Fibroblast of lung (primary cell): Measurements from ENCODE around the gene EZR. TPM values are rescaled to one million over a fixed set of nuclear protein-coding genes. Genes with fewer than 3 reads are reported as not detected.
A peak's percentile ranks its signal among the peaks of the same experiment; 100 is the strongest.

Experiments
- DNase-seq, 2 donors: peaks; one replicate each; pipeline versions ENCODE4 v3.0.0 to v3.0.0-alpha.2; 2010; ENCODE audit warnings: low read depth in 2 of 2
- H2AFZ ChIP-seq: 2 replicates; pipeline ENCODE4 v1.5.1; 2012; ENCODE audit warnings: low read length, control low read depth, inconsistent platforms
- H3K27ac ChIP-seq: 2 replicates; pipeline ENCODE4 v1.5.1; 2011; ENCODE audit warnings: low read length, control low read depth; ENCODE audit not compliant: insufficient read depth
- H3K27me3 ChIP-seq: 2 replicates; pipeline ENCODE4 v1.5.1; 2011; ENCODE audit warnings: mild to moderate bottlenecking, low read length; ENCODE audit not compliant: control insufficient read depth, insufficient read depth
- H3K36me3 ChIP-seq: 2 replicates; pipeline ENCODE4 v1.5.1; 2011; ENCODE audit warnings: low read length; ENCODE audit not compliant: control insufficient read depth, insufficient read depth
- H3K4me1 ChIP-seq: 2 replicates; pipeline ENCODE4 v1.5.1; 2011; ENCODE audit warnings: low read length; ENCODE audit not compliant: control insufficient read depth, insufficient read depth; ENCODE audit errors: extremely low read depth
- H3K4me2 ChIP-seq: 2 replicates; pipeline ENCODE4 v1.5.1; 2011; ENCODE audit warnings: low read length, control low read depth; ENCODE audit not compliant: insufficient read depth; ENCODE audit errors: extremely low read depth
- H3K4me3 ChIP-seq, 4 experiments: fragments of 200-600 bp in 1 of 4; sonication (generic) in 1 of 4; replicated peaks in 1 of 4; 2 replicates each; pipeline ENCODE4 v1.5.1; 2011 to 2016; ENCODE audit warnings: low read length in 4 of 4, low read depth in 3 of 4, mild to moderate bottlenecking in 3 of 4, control low read depth in 2 of 4, inconsistent platforms in 1 of 4, mixed read lengths in 1 of 4; ENCODE audit not compliant: insufficient read depth in 1 of 4; ENCODE audit errors: control extremely low read depth in 1 of 4
- H3K79me2 ChIP-seq: 2 replicates; pipeline ENCODE4 v1.5.1; 2012; ENCODE audit warnings: mild to moderate bottlenecking, low read length, inconsistent platforms; ENCODE audit not compliant: control insufficient read depth, insufficient read depth
- H3K9ac ChIP-seq: 2 replicates; pipeline ENCODE4 v1.5.1; 2011; ENCODE audit warnings: mild to moderate bottlenecking, low read length, control low read depth; ENCODE audit not compliant: insufficient read depth
- H3K9me3 ChIP-seq: 2 replicates; pipeline ENCODE4 v1.5.1; 2012; ENCODE audit warnings: low read depth, low read length; ENCODE audit not compliant: control insufficient read depth, insufficient read depth
- H4K20me1 ChIP-seq: 2 replicates; pipeline ENCODE4 v1.5.1; 2011; ENCODE audit warnings: low read length; ENCODE audit not compliant: control insufficient read depth, insufficient read depth; ENCODE audit errors: extremely low read depth
- EZH2 ChIP-seq: IDR thresholded peaks from 2 replicates; pipeline ENCODE4 v1.5.1; 2012; ENCODE audit warnings: low read length, control low read depth, mild to moderate bottlenecking; ENCODE audit errors: missing control alignments
- polyA plus RNA-seq, 2 donors: library from polyadenylated mRNA; depleted of rRNA in 1 of 2; stranded (reverse) in 1 of 2; unstranded in 1 of 2; fragments of >200 nt; gene quantifications; 2 replicates each; pipeline ENCODE4 v1.2.1, GENCODE V29; 2011 to 2012; ENCODE audit warnings: missing spikeins in 1 of 2
- total RNA-seq: library from RNA; depleted of rRNA; stranded (reverse); fragments of >200 nt; gene quantifications from 2 replicates; pipeline ENCODE4 v1.2.1, GENCODE V29; 2014
- TF ChIP-seq, protein P1 (sequence below), 2 donors: IDR thresholded peaks in 1 of 2; conservative IDR thresholded peaks in 1 of 2; 1 replicate in 1 of 2; 2 replicates in 1 of 2; pipeline ENCODE4 v1.5.1; 2011 to 2012; ENCODE audit warnings: low read length in 2 of 2, control low read depth in 1 of 2, inconsistent platforms in 1 of 2, low read depth in 1 of 2, mild to moderate bottlenecking in 1 of 2

EZR gene
- total and polyA plus RNA-seq, 2 donors (not counting 1 experiment from before 2014, with no cell fraction given): 89.0 to 132 TPM

DNA sequence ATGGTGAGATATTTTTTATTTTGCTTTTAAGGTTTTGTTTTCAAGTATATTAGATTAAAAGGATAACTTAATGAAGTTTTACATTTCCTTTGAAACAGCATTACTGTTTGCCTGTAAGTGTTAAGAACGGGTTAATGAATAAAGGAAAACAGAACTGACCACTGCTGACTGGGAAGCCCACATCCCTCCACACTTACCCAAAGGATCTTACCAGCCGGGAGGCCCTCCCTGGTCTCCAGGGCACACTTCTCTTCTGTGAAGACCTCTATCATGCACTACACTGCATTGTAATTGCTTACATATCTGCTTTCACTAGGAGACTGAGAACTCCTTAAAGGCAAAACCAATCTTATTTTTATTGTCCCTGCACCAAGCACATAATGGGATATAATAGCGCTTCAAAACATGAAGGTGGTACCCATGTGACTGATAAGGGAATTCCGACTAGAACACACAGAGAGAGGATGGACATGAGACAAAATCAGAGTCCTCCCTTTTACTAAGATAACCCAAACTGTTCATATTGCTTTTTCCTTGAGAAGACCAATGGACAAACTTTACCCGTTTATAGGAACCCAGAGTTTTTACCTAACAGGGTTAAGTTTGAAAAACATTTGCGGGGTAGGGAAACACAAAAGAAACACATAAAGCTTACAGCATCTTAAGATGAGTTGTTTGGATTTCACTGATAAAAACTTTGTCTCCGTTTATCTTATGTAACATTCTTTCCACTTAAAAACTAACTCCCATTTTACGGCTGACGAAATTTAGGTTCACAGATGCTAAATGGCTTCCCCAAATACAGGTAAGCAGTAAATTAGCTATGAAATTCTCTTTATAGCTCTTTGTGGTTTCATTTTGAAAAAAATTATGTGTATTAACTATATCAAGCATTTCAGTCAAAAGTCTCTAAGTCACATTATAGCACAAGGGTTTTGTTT, 8.7 kb downstream of the EZR start:
- Histone ChIP-seq H2AFZ (no peak overlapping the region), H3K36me3 (peaks cover 6% of the 10 kb centered on the region), H3K79me2 (peaks cover 98% of the 10 kb centered on the region), H3K4me1 (peaks cover 12% of the 10 kb centered on the region), H4K20me1 (no peaks in the 10 kb centered on the region), H3K4me3 (no peak overlapping the region), H3K27me3 (no peaks in the 10 kb centered on the region), H3K4me2 (no peak overlapping the region), H3K9ac (no peak overlapping the region), H3K27ac (no peak overlapping the region), H3K9me3 (no peaks in the 10 kb centered on the region)
- no peak for DNase-seq
- TF ChIP-seq EZH2: no peak
- TF ChIP-seq, protein P1, sequence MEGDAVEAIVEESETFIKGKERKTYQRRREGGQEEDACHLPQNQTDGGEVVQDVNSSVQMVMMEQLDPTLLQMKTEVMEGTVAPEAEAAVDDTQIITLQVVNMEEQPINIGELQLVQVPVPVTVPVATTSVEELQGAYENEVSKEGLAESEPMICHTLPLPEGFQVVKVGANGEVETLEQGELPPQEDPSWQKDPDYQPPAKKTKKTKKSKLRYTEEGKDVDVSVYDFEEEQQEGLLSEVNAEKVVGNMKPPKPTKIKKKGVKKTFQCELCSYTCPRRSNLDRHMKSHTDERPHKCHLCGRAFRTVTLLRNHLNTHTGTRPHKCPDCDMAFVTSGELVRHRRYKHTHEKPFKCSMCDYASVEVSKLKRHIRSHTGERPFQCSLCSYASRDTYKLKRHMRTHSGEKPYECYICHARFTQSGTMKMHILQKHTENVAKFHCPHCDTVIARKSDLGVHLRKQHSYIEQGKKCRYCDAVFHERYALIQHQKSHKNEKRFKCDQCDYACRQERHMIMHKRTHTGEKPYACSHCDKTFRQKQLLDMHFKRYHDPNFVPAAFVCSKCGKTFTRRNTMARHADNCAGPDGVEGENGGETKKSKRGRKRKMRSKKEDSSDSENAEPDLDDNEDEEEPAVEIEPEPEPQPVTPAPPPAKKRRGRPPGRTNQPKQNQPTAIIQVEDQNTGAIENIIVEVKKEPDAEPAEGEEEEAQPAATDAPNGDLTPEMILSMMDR (conservative IDR thresholded peaks at IDR 0.05 in 1 of 2, IDR thresholded peaks at IDR 0.05 in 1 of 2; ENCODE audit: low read depth in 1 of 2, low read length in 2 of 2): no peak

GRCh38 chr6:158808941-158809678, 10.1 kb downstream of the EZR start:
- peaks cover 95% of the 10 kb centered on the region for H3K79me2 ChIP-seq
- H3K4me3 ChIP-seq: no peak overlapping the region
- no peaks in the 10 kb centered on the region for H4K20me1 ChIP-seq
- peaks cover 6% of the 10 kb centered on the region for H3K36me3 ChIP-seq
- peak in 1 of 2 donors; percentile 71 for DNase-seq
- no peak overlapping the region for H3K9ac ChIP-seq
- H3K4me1 ChIP-seq: peaks cover 12% of the 10 kb centered on the region
- H3K4me2 ChIP-seq: no peak overlapping the region
- H3K27me3 ChIP-seq: no peaks in the 10 kb centered on the region
- no peaks in the 10 kb centered on the region for H3K9me3 ChIP-seq
- H3K27ac ChIP-seq: no peak overlapping the region
- TF ChIP-seq, protein P1 (conservative IDR thresholded peaks at IDR 0.05 in 1 of 2, IDR thresholded peaks at IDR 0.05 in 1 of 2; ENCODE audit: low read depth in 1 of 2, low read length in 2 of 2): no peak
- TF ChIP-seq EZH2: no peak
- no peak overlapping the region for H2AFZ ChIP-seq

DNA sequence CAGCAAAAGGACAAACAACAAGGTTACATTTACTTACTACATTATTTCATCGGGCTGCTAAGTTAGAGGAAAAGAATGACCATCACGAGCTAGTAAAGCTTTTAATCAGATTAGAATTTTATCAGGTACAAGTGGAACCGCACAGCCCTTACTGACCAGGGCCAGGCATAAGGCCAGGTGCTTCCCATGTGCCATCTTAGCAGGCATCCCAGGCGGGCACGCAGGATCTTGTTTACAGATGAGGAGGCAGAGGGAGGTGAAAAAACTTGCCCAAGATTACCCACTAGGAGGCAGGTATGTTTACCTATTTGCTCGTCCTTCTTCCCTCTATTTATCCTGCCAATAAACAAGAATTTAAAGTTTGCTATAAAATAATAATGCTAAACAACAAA, 10.7 kb downstream of the EZR start:
- no peaks in the 10 kb centered on the region for H3K9me3 ChIP-seq
- H3K4me1 ChIP-seq: peaks cover 12% of the 10 kb centered on the region
- no peak for DNase-seq
- H3K9ac ChIP-seq: no peak overlapping the region
- no peak overlapping the region for H3K4me3 ChIP-seq
- no peaks in the 10 kb centered on the region for H3K27me3 ChIP-seq
- TF ChIP-seq EZH2: no peak
- TF ChIP-seq, protein P1 (conservative IDR thresholded peaks at IDR 0.05 in 1 of 2, IDR thresholded peaks at IDR 0.05 in 1 of 2; ENCODE audit: low read depth in 1 of 2, low read length in 2 of 2): no peak
- H2AFZ ChIP-seq: no peak overlapping the region
- peaks cover 94% of the 10 kb centered on the region for H3K79me2 ChIP-seq
- H4K20me1 ChIP-seq: no peaks in the 10 kb centered on the region
- H3K27ac ChIP-seq: no peak overlapping the region
- peaks cover 4% of the 10 kb centered on the region for H3K36me3 ChIP-seq
- H3K4me2 ChIP-seq: no peak overlapping the region
